Body of pancreas (tissue), 4 donors: ENCODE results near the gene OR2T5.
"Not testable (repeated sequence)": the region's sequence is repeated elsewhere in the genome, so short reads cannot be mapped to it uniquely, and the experiment has no call there.

ENCODE experiments used
- CTCF ChIP-seq, 7 experiments: fragments of 450-650 bp in 4 of 7; fragments of 200-600 bp in 3 of 7; sonication (generic) in 3 of 7; IDR thresholded peaks; one replicate each; pipeline ENCODE4 v1.5.1; 2016 to 2019; ENCODE audit warnings: antibody characterized with exemption in 7 of 7
- POLR2A ChIP-seq, 3 donors: fragments of 450-650 bp; IDR thresholded peaks; one replicate each; pipeline ENCODE4 v1.6.1; 2016; ENCODE audit warnings: antibody characterized with exemption in 3 of 3, mild to moderate bottlenecking in 2 of 3

GRCh38 chr1:248459117-248459516 lies 29.3 kb upstream of the OR2T5 start:
- not testable (repeated sequence) for TF ChIP-seq POLR2A, CTCF (IDR thresholded peaks at IDR 0.05)
